Right atrium auricular region (tissue), 2 donors: ENCODE measurements around the gene FBXL17. TPM values are rescaled to one million over a fixed set of nuclear protein-coding genes. Genes with fewer than 3 reads are reported as not detected.

ENCODE experiments used
- DNase-seq: peaks from one replicate; pipeline ENCODE4 v3.0.0-alpha.2; 2019; ENCODE audit warnings: low spot score
- H3K27ac ChIP-seq, 2 donors: fragments of 200-600 bp; sonication (generic); 1 replicate in 1 of 2; 2 replicates in 1 of 2; pipeline ENCODE4 v1.5.1; 2016 to 2019
- H3K27me3 ChIP-seq, 2 donors: fragments of 200-600 bp; sonication (generic); one replicate each; pipeline versions ENCODE4 v1.5.1 to v1.6.0; 2017 to 2019
- H3K36me3 ChIP-seq: fragments of 200-600 bp; sonication (generic); one replicate; pipeline ENCODE4 v1.5.1; 2016
- H3K4me1 ChIP-seq, 2 donors: fragments of 200-600 bp; sonication (generic); one replicate each; pipeline versions ENCODE4 v1.5.1 to v1.6.0; 2017 to 2019
- H3K4me3 ChIP-seq, 2 donors: fragments of 200-600 bp; sonication (generic); 1 replicate in 1 of 2; 2 replicates in 1 of 2; pipeline ENCODE4 v1.5.1; 2017 to 2019; ENCODE audit warnings: mild to moderate bottlenecking in 1 of 2, moderate library complexity in 1 of 2
- H3K9me3 ChIP-seq, 2 donors: fragments of 200-600 bp; sonication (generic); one replicate each; pipeline ENCODE4 v1.5.1; 2019
- total RNA-seq, 2 donors: library from RNA; depleted of rRNA; stranded (reverse); fragments of >200 nt; gene quantifications; one replicate each; pipeline ENCODE4 v1.1.0, GENCODE V29; 2016
- TF ChIP-seq, protein P1 (sequence below), 2 donors: fragments of 200-600 bp; sonication (generic); IDR thresholded peaks; one replicate each; pipeline ENCODE4 v1.5.1; 2019; ENCODE audit warnings: antibody characterized with exemption in 2 of 2

FBXL17 gene
- total RNA-seq, 2 donors from 2014 or later = 16.1 to 31.7 TPM

- Histone ChIP-seq H3K9me3 (no peaks in the 10 kb centered on the region), H3K27ac (no peak overlapping the region), H3K36me3 (no peaks in the 10 kb centered on the region), H3K4me1 (no peaks in the 10 kb centered on the region), H3K27me3 (no peaks in the 10 kb centered on the region), H3K4me3 (no peak overlapping the region)
- no peak for DNase-seq
- TF ChIP-seq, protein P1, sequence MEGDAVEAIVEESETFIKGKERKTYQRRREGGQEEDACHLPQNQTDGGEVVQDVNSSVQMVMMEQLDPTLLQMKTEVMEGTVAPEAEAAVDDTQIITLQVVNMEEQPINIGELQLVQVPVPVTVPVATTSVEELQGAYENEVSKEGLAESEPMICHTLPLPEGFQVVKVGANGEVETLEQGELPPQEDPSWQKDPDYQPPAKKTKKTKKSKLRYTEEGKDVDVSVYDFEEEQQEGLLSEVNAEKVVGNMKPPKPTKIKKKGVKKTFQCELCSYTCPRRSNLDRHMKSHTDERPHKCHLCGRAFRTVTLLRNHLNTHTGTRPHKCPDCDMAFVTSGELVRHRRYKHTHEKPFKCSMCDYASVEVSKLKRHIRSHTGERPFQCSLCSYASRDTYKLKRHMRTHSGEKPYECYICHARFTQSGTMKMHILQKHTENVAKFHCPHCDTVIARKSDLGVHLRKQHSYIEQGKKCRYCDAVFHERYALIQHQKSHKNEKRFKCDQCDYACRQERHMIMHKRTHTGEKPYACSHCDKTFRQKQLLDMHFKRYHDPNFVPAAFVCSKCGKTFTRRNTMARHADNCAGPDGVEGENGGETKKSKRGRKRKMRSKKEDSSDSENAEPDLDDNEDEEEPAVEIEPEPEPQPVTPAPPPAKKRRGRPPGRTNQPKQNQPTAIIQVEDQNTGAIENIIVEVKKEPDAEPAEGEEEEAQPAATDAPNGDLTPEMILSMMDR (IDR thresholded peaks at IDR 0.05) = no peak
Observed at GRCh38 chr5:107985144-107985543, 396.8 kb downstream of the FBXL17 start.

DNA sequence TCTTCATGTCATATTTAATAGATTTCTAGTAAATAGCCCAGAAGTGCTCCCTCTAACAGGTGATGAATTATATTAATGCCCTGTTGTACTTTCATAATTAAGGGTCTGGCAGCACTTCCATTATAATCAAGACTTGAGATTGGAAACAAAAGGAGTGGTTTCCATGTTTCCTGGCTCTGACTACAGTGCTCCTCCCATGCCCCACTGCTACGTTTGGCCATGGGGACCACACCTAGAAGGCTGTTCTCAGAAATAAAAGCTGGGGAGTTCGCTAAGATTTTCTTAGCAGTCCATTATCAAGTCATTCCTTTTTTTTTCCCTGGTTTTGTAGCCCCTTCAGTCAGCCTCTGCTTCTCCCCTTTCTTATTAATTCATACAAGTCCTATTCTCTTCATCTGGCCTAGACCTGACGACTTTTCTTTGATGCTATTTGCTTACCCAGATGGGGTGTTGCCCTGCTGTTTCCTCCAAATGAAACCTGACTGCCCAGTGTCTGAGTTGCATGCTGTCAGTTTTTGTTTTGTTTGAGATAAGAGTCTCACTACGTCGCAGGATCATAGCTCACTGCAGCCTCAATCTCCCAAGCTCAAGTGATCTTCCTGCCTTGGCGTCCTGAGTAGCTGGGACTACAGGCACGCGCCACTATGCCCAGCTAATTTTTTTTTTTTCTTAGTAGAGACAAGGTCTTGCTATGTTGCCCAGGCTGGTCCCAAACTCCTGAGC, 399.0 kb downstream of the FBXL17 start:
- no peaks in the 10 kb centered on the region for H3K9me3 ChIP-seq

GRCh38 chr5:107980923-107981692, 400.8 kb downstream of the FBXL17 start:
- DNase-seq = no peak
- no peaks in the 10 kb centered on the region for H3K9me3 ChIP-seq
- no peaks in the 10 kb centered on the region for H3K36me3 ChIP-seq
- no peak overlapping the region for H3K27ac ChIP-seq
- H3K4me1 ChIP-seq = no peaks in the 10 kb centered on the region
- TF ChIP-seq, protein P1 (IDR thresholded peaks at IDR 0.05) = no peak
- no peaks in the 10 kb centered on the region for H3K27me3 ChIP-seq
- no peak overlapping the region for H3K4me3 ChIP-seq

More for the DNA sequence above, 399.0 kb downstream of the FBXL17 start:
- Histone ChIP-seq H3K27ac (no peak overlapping the region), H3K36me3 (no peaks in the 10 kb centered on the region), H3K4me1 (no peaks in the 10 kb centered on the region), H3K4me3 (no peak overlapping the region), H3K27me3 (no peaks in the 10 kb centered on the region)
- TF ChIP-seq, protein P1 (IDR thresholded peaks at IDR 0.05) = no peak
- no peak for DNase-seq

GRCh38 chr5:107979900-107980299, 402.0 kb downstream of the FBXL17 start:
- H3K9me3 ChIP-seq = no peaks in the 10 kb centered on the region
- TF ChIP-seq, protein P1 (IDR thresholded peaks at IDR 0.05) = no peak

DNA sequence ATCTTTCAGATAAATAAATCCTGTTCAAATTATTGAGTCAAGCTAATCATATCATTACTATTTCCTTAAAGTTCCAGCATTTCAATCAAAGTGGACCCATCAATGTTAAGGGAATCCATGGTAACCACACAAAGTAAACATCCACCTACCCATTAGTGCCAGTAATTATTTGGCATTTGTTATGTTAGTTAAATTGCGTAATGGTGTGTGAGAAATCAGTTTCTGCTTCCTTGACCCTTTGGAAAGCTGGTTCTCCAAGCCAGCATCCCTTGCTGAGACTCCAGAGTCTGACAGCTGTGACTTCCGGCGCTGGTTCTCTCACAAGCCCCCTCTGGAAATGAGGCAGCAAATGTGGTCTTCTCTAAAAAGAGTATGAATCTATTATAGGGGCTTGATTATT, 402.6 kb downstream of the FBXL17 start:
- TF ChIP-seq, protein P1 (IDR thresholded peaks at IDR 0.05) = no peak
- Histone ChIP-seq H3K27me3 (no peaks in the 10 kb centered on the region), H3K9me3 (no peaks in the 10 kb centered on the region), H3K36me3 (no peaks in the 10 kb centered on the region), H3K27ac (no peak overlapping the region), H3K4me1 (no peaks in the 10 kb centered on the region), H3K4me3 (no peak overlapping the region)
- DNase-seq = no peak

More at GRCh38 chr5:107979900-107980299, 402.0 kb downstream of the FBXL17 start:
- no peaks in the 10 kb centered on the region for H3K36me3 ChIP-seq
- no peak for DNase-seq
- H3K4me1 ChIP-seq = no peaks in the 10 kb centered on the region
- no peak overlapping the region for H3K27ac ChIP-seq
- no peaks in the 10 kb centered on the region for H3K27me3 ChIP-seq
- H3K4me3 ChIP-seq = no peak overlapping the region
